ENCODE results near the gene FBXL7. TPM values are rescaled to one million over a fixed set of nuclear protein-coding genes. Genes with fewer than 3 reads are reported as not detected.

Gene FBXL7
- total RNA-seq, 5 donors from 2014 or later (not counting 1 experiment from before 2014, with no cell fraction given): 0.06 to 0.07 TPM; not detected in 3

GRCh38 chr5:15612915-15613635, 113.1 kb downstream of the FBXL7 start:
- H3K36me3 Mint-ChIP-seq: no peaks in the 10 kb centered on the region
- DNase-seq (no peak), ATAC-seq (replicated peaks in 1 of 4) (no peak)
- no peak overlapping the region for H3K27ac ChIP-seq (ENCODE audit: low read length)
- H3K9me3 Mint-ChIP-seq: peaks cover 0 to 4% (median 2%) of the 10 kb centered on the region in 3 donors
- 50% methylated on average over 1 of the region's 1 CpG for WGBS (ENCODE audit: insufficient coverage)
- H3K36me3 ChIP-seq (ENCODE audit: control insufficient read depth in 2 of 2, extremely low read depth in 1 of 2, insufficient read depth in 1 of 2, low read length in 1 of 2): no peaks in the 10 kb centered on the region
- H3K27ac Mint-ChIP-seq: no peak overlapping the region
- no peak overlapping the region for H3K4me3 Mint-ChIP-seq
- H3K9me3 ChIP-seq: no peaks in the 10 kb centered on the region
- CTCF ChIA-PET: no interaction called here
- POLR2A ChIA-PET: no interaction called here
- H3K4me1 ChIP-seq (ENCODE audit: control insufficient read depth in 1 of 2, extremely low read depth in 1 of 2, insufficient read depth in 2 of 2, low read length in 2 of 2): no peaks in the 10 kb centered on the region
- no peaks in the 10 kb centered on the region for H3K27me3 Mint-ChIP-seq
- no peaks in the 10 kb centered on the region for H3K4me1 Mint-ChIP-seq
- no peaks in the 10 kb centered on the region for H3K27me3 ChIP-seq (replicated peaks in 1 of 2; ENCODE audit: control insufficient read depth in 2 of 2, extremely low read depth in 1 of 2, insufficient read depth in 2 of 2, low read length in 1 of 2)
- no peak overlapping the region for H3K4me3 ChIP-seq (ENCODE audit: control insufficient read depth in 1 of 2, extremely low read depth in 1 of 2, low read length in 1 of 2)

GRCh38 chr5:15614679-15615078, 114.7 kb downstream of the FBXL7 start:
- H3K36me3 Mint-ChIP-seq: no peaks in the 10 kb centered on the region
- no peaks in the 10 kb centered on the region for H3K36me3 ChIP-seq (ENCODE audit: control insufficient read depth in 2 of 2, extremely low read depth in 1 of 2, insufficient read depth in 1 of 2, low read length in 1 of 2)
- CTCF ChIA-PET: no interaction called here
- H3K27me3 ChIP-seq (replicated peaks in 1 of 2; ENCODE audit: control insufficient read depth in 2 of 2, extremely low read depth in 1 of 2, insufficient read depth in 2 of 2, low read length in 1 of 2): no peaks in the 10 kb centered on the region
- no peaks in the 10 kb centered on the region for H3K27me3 Mint-ChIP-seq
- no peak overlapping the region for H3K4me3 ChIP-seq (ENCODE audit: control insufficient read depth in 1 of 2, extremely low read depth in 1 of 2, low read length in 1 of 2)
- no peaks in the 10 kb centered on the region for H3K4me1 ChIP-seq (ENCODE audit: control insufficient read depth in 1 of 2, extremely low read depth in 1 of 2, insufficient read depth in 2 of 2, low read length in 2 of 2)
- POLR2A ChIA-PET: no interaction called here
- no peak for ATAC-seq (replicated peaks in 1 of 4)
- no peak overlapping the region for H3K27ac Mint-ChIP-seq
- H3K27ac ChIP-seq (ENCODE audit: low read length): no peak overlapping the region
- H3K9me3 Mint-ChIP-seq: peaks cover under 1 to 6% (median 6%) of the 10 kb centered on the region in 3 donors
- no peak for DNase-seq
- H3K9me3 ChIP-seq: no peaks in the 10 kb centered on the region
- no peak overlapping the region for H3K4me3 Mint-ChIP-seq
- H3K4me1 Mint-ChIP-seq: no peaks in the 10 kb centered on the region
- WGBS (ENCODE audit: insufficient coverage): 73% methylated on average over 2 of the region's 4 CpGs

GRCh38 chr5:15615859-15616258, 115.9 kb downstream of the FBXL7 start:
- DNase-seq: no peak
- Mint-ChIP-seq H3K9me3 (peaks cover 3 to 11% (median 5%) of the 10 kb centered on the region in 3 donors), H3K4me3 (no peak overlapping the region), H3K27ac (no peak overlapping the region), H3K36me3 (no peaks in the 10 kb centered on the region), H3K4me1 (no peaks in the 10 kb centered on the region), H3K27me3 (no peaks in the 10 kb centered on the region)
- Histone ChIP-seq H3K4me3 (ENCODE audit: control insufficient read depth in 1 of 2, extremely low read depth in 1 of 2, low read length in 1 of 2) (no peak overlapping the region), H3K27ac (ENCODE audit: low read length) (no peak overlapping the region), H3K9me3 (no peaks in the 10 kb centered on the region), H3K36me3 (ENCODE audit: control insufficient read depth in 2 of 2, extremely low read depth in 1 of 2, insufficient read depth in 1 of 2, low read length in 1 of 2) (no peaks in the 10 kb centered on the region), H3K27me3 (replicated peaks in 1 of 2; ENCODE audit: control insufficient read depth in 2 of 2, extremely low read depth in 1 of 2, insufficient read depth in 2 of 2, low read length in 1 of 2) (no peaks in the 10 kb centered on the region), H3K4me1 (ENCODE audit: control insufficient read depth in 1 of 2, extremely low read depth in 1 of 2, insufficient read depth in 2 of 2, low read length in 2 of 2) (no peaks in the 10 kb centered on the region)
- 66% methylated on average over 2 of the region's 6 CpGs for WGBS (ENCODE audit: insufficient coverage)
- ChIA-PET POLR2A (no interaction called here), CTCF (no interaction called here)
- no peak for ATAC-seq (replicated peaks in 1 of 4)

- no peaks in the 10 kb centered on the region for H3K36me3 ChIP-seq (ENCODE audit: control insufficient read depth in 2 of 2, extremely low read depth in 1 of 2, insufficient read depth in 1 of 2, low read length in 1 of 2)
- ATAC-seq (replicated peaks in 1 of 4) (no peak), DNase-seq (no peak)
- POLR2A ChIA-PET: no interaction called here
- H3K4me1 ChIP-seq (ENCODE audit: control insufficient read depth in 1 of 2, extremely low read depth in 1 of 2, insufficient read depth in 2 of 2, low read length in 2 of 2): no peaks in the 10 kb centered on the region
- Mint-ChIP-seq H3K27ac (no peak overlapping the region), H3K36me3 (no peaks in the 10 kb centered on the region), H3K9me3 (peaks cover 7 to 17% (median 9%) of the 10 kb centered on the region in 3 donors), H3K27me3 (no peaks in the 10 kb centered on the region), H3K4me1 (no peaks in the 10 kb centered on the region), H3K4me3 (no peak overlapping the region)
- CTCF ChIA-PET: no interaction called here
- WGBS (ENCODE audit: insufficient coverage): 100% methylated on average over 2 of the region's 10 CpGs
- no peak overlapping the region for H3K4me3 ChIP-seq (ENCODE audit: control insufficient read depth in 1 of 2, extremely low read depth in 1 of 2, low read length in 1 of 2)
- H3K27me3 ChIP-seq (replicated peaks in 1 of 2; ENCODE audit: control insufficient read depth in 2 of 2, extremely low read depth in 1 of 2, insufficient read depth in 2 of 2, low read length in 1 of 2): no peaks in the 10 kb centered on the region
- H3K9me3 ChIP-seq: no peaks in the 10 kb centered on the region
- H3K27ac ChIP-seq (ENCODE audit: low read length): no peak overlapping the region
These were observed 119.0 kb downstream of the FBXL7 start for GRCh38 chr5:15618938-15619337.

- ChIA-PET POLR2A (no interaction called here), CTCF (no interaction called here)
- H3K9me3 Mint-ChIP-seq: peaks cover 7 to 17% (median 9%) of the 10 kb centered on the region in 3 donors
- no peaks in the 10 kb centered on the region for H3K9me3 ChIP-seq
- no peaks in the 10 kb centered on the region for H3K27me3 ChIP-seq (replicated peaks in 1 of 2; ENCODE audit: control insufficient read depth in 2 of 2, extremely low read depth in 1 of 2, insufficient read depth in 2 of 2, low read length in 1 of 2)
- no peak overlapping the region for H3K4me3 Mint-ChIP-seq
- no peaks in the 10 kb centered on the region for H3K36me3 Mint-ChIP-seq
- H3K4me3 ChIP-seq (ENCODE audit: control insufficient read depth in 1 of 2, extremely low read depth in 1 of 2, low read length in 1 of 2): no peak overlapping the region
- no peaks in the 10 kb centered on the region for H3K36me3 ChIP-seq (ENCODE audit: control insufficient read depth in 2 of 2, extremely low read depth in 1 of 2, insufficient read depth in 1 of 2, low read length in 1 of 2)
- H3K27me3 Mint-ChIP-seq: no peaks in the 10 kb centered on the region
- no peak overlapping the region for H3K27ac Mint-ChIP-seq
- ATAC-seq (replicated peaks in 1 of 4) (no peak), DNase-seq (no peak)
- 90% methylated on average over 10 of the region's 11 CpGs for WGBS (ENCODE audit: insufficient coverage)
- no peak overlapping the region for H3K27ac ChIP-seq (ENCODE audit: low read length)
- H3K4me1 Mint-ChIP-seq: no peaks in the 10 kb centered on the region
- H3K4me1 ChIP-seq (ENCODE audit: control insufficient read depth in 1 of 2, extremely low read depth in 1 of 2, insufficient read depth in 2 of 2, low read length in 2 of 2): no peaks in the 10 kb centered on the region
These were observed 120.5 kb downstream of the FBXL7 start for GRCh38 chr5:15620501-15620900.

GRCh38 chr5:15621094-15621493, 121.1 kb downstream of the FBXL7 start:
- H3K27me3 Mint-ChIP-seq: no peaks in the 10 kb centered on the region
- no peaks in the 10 kb centered on the region for H3K9me3 ChIP-seq
- H3K27ac ChIP-seq (ENCODE audit: low read length): no peak overlapping the region
- no peaks in the 10 kb centered on the region for H3K4me1 Mint-ChIP-seq
- ATAC-seq (replicated peaks in 1 of 4) (no peak), DNase-seq (no peak)
- no peaks in the 10 kb centered on the region for H3K36me3 Mint-ChIP-seq
- no CpG with 5 or more reads among the region's 1 CpG for WGBS (ENCODE audit: insufficient coverage)
- H3K4me1 ChIP-seq (ENCODE audit: control insufficient read depth in 1 of 2, extremely low read depth in 1 of 2, insufficient read depth in 2 of 2, low read length in 2 of 2): no peaks in the 10 kb centered on the region
- ChIA-PET CTCF (interaction anchor here in 1 of 2 donors (0.6 kb wide), 1 partner anchor 30 kb away, joined by 4 read pairs; no protein-coding TSS in a partner anchor), POLR2A (no interaction called here)
- H3K27me3 ChIP-seq (replicated peaks in 1 of 2; ENCODE audit: control insufficient read depth in 2 of 2, extremely low read depth in 1 of 2, insufficient read depth in 2 of 2, low read length in 1 of 2): no peaks in the 10 kb centered on the region
- H3K4me3 Mint-ChIP-seq: no peak overlapping the region
- peaks cover 7 to 17% (median 9%) of the 10 kb centered on the region in 3 donors for H3K9me3 Mint-ChIP-seq
- H3K36me3 ChIP-seq (ENCODE audit: control insufficient read depth in 2 of 2, extremely low read depth in 1 of 2, insufficient read depth in 1 of 2, low read length in 1 of 2): no peaks in the 10 kb centered on the region
- H3K4me3 ChIP-seq (ENCODE audit: control insufficient read depth in 1 of 2, extremely low read depth in 1 of 2, low read length in 1 of 2): no peak overlapping the region
- no peak overlapping the region for H3K27ac Mint-ChIP-seq

Measured in T-cell (primary cell).